ENCODE results near the gene TMPRSS6. TPM values are rescaled to one million over a fixed set of nuclear protein-coding genes. Genes with fewer than 3 reads are reported as not detected.

Gene TMPRSS6
- total RNA-seq: 1 to 10 TPM in 1 of 2 donors, not detected in 1; 1.5 TPM
- under 1 TPM; 0.45 to 0.85 (median 0.57) TPM for polyA plus RNA-seq (ENCODE audit: insufficient read length in 6 of 6)
- long read RNA-seq, donor 1: 0 reads
- long read RNA-seq, donor 2: 0 reads
- long read RNA-seq, donor 3: 0 reads
- long read RNA-seq, donor 4, partial matches to known transcripts: 1 of 1 reads
- long read RNA-seq, donor 4, other reads (novel, unspliced or antisense): 0 of 1 reads
- long read RNA-seq, donor 5: 0 reads
- long read RNA-seq, donor 6: 0 reads
- long read RNA-seq, donor 7: 0 reads
- long read RNA-seq, donor 8: 0 reads
- long read RNA-seq, donor 9: 0 reads
- long read RNA-seq, donor 10: 0 reads
- long read RNA-seq, donor 11: 0 reads
- long read RNA-seq, donor 12: 0 reads

DNA sequence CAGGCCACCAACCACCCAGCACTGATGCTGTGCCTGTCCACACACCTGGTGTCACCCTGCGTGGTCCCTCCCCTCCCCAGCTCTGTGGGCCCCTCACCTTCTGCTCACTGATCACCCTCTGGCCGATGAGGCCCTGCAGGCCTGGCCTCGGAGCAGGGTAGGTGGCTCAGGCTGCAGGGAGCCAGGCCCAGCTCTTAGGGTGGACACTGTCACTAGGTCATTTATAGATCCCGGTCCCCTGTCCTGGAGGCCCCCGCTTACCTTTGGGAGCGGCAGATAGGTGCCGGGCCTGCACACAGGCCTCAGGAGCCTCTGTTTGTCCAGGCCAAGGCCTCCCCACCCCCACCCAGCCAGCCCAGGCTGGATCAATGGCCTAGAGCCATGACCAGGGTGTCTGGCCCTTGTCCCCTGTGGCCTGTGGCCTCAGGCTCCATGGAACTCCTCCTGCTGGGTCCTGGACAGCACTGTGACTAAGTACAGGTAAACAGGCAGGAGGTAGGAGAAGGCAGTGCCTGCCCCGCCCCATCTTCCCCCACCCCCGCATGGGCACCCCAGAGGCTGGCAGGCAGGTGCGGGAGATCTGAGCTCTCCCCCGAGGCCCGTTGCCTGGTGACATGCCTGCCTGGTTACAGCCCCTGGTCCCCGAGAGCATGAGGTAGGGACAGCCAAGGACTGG, at the start of gene TMPRSS6:
Gene TMPRSS6 (minus strand): TSS at position 472 of the 676 bp plus-strand sequence. CDS start 6,296 bp downstream, outside the sequence.
- no peaks in the 10 kb centered on the region for H3K36me3 ChIP-seq
- no peak for TF ChIP-seq CTCF (IDR thresholded peaks at IDR 0.05)
- DNase-seq (peak in 1 of 4 donors; percentile 72), ATAC-seq (peak; percentile 65)
- H3K27me3 ChIP-seq: peaks cover 0 to 22% of the 10 kb centered on the region in 2 donors
- no peaks in the 10 kb centered on the region for H3K4me1 ChIP-seq
- H3K4me3 ChIP-seq: no peak within 1 kb of the TSS
- H3K27ac ChIP-seq: no peak within 1 kb of the TSS
- H3K9me3 ChIP-seq: no peaks in the 10 kb centered on the region
- intact Hi-C loops (cut with DNase I): no loop called here

DNA sequence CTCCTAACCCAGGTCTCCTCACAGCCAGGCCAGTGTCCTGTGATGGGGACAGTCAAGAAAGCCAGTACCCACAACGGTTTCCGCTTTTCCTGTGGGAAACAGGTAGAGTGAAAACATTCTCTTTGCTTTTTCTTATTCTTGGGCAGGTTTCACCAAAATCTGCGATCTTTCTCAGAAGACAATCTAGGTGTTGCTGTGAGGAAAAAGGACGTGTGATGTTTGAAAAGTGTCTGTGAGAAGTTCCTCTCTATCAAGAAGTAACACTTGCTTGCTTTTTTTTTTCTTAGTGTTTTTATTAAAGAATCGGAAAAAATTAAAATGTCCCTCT, 49.4 kb upstream of the TMPRSS6 start:
- no peak for ATAC-seq
- no peaks in the 10 kb centered on the region for H3K36me3 ChIP-seq
- H3K27ac ChIP-seq: no peak overlapping the region
- H3K27me3 ChIP-seq: no peaks in the 10 kb centered on the region
- no peak overlapping the region for H3K4me3 ChIP-seq
- peaks cover 0 to 6% of the 10 kb centered on the region in 2 donors for H3K9me3 ChIP-seq
- H3K4me1 ChIP-seq: peaks cover 0 to 3% of the 10 kb centered on the region in 2 donors
- DNase-seq: no peak
- intact Hi-C loops (cut with DNase I): no loop called here
- no peak for TF ChIP-seq CTCF (IDR thresholded peaks at IDR 0.05)

- Histone ChIP-seq H3K4me3 (no peak overlapping the region), H3K27ac (no peak overlapping the region), H3K4me1 (peaks cover 0 to 3% of the 10 kb centered on the region in 2 donors), H3K36me3 (no peaks in the 10 kb centered on the region), H3K9me3 (peaks cover 0 to 6% of the 10 kb centered on the region in 2 donors), H3K27me3 (no peaks in the 10 kb centered on the region)
- DNase-seq (peak in 1 of 4 donors; percentile 46), ATAC-seq (no peak)
- intact Hi-C loops (cut with DNase I): no loop called here
- TF ChIP-seq CTCF (IDR thresholded peaks at IDR 0.05): no peak
Measured at GRCh38 chr22:37157516-37158285, 48.2 kb upstream of the TMPRSS6 start.

- no peak overlapping the region for H3K4me3 ChIP-seq
- H3K27ac ChIP-seq: no peak overlapping the region
- DNase-seq: peak in 1 of 4 donors; percentile 37
- no peak for TF ChIP-seq CTCF (IDR thresholded peaks at IDR 0.05)
- intact Hi-C loops (cut with DNase I): no loop called here
- peaks cover 0 to 6% of the 10 kb centered on the region in 2 donors for H3K9me3 ChIP-seq
- H3K36me3 ChIP-seq: no peaks in the 10 kb centered on the region
- ATAC-seq: no peak
- H3K4me1 ChIP-seq: peaks cover 0 to 3% of the 10 kb centered on the region in 2 donors
- no peaks in the 10 kb centered on the region for H3K27me3 ChIP-seq
Measured at GRCh38 chr22:37156686-37157435, 47.3 kb upstream of the TMPRSS6 start.
